ENCODE data around the gene OR2M3. TPM values are rescaled to one million over a fixed set of nuclear protein-coding genes. Genes with fewer than 3 reads are reported as not detected.

The OR2M3 gene
- total RNA-seq = 0.46 TPM

GRCh38 chr1:248196965-248197364 is at the start of gene OR2M3:
TSS of gene OR2M3 (plus strand) at chr1:248197265. CDS start at chr1:248203068, 5,803 bp downstream.

GRCh38 chr1:248174521-248174920 is 22.5 kb upstream of the OR2M3 start, which contains the start of gene OR2M2:
TSS of gene OR2M2 (plus strand) at chr1:248174821. CDS start at chr1:248179986, 5,165 bp downstream.

GRCh38 chr1:248231117-248231516 is 34.1 kb downstream of the OR2M3 start, which contains the start of gene OR2M4:
TSS of gene OR2M4 (plus strand) at chr1:248231417. CDS start at chr1:248238929, 7,512 bp downstream.

Other genes with a start within 250 kb of the OR2M3 start
- gene OR2L8, start 248.4 kb upstream of the OR2M3 start, total RNA-seq = 2.5 TPM
- gene OR2AK2, start 232.0 kb upstream of the OR2M3 start, total RNA-seq = 2.1 TPM
- gene OR2L5, start 183.6 kb upstream of the OR2M3 start, total RNA-seq = 1.8 TPM
- 0.92 TPM for gene OR2L2, start 167.2 kb upstream of the OR2M3 start, total RNA-seq
- 0.92 TPM for gene OR2L3, start 150.4 kb upstream of the OR2M3 start, total RNA-seq
- gene OR2L13, start 102.1 kb upstream of the OR2M3 start, total RNA-seq = 5.5 TPM
- gene OR2M5, start 52.1 kb upstream of the OR2M3 start, total RNA-seq = not detected
- not detected for gene OR2M2, start 22.4 kb upstream of the OR2M3 start, total RNA-seq
- gene OR2M4, start 34.2 kb downstream of the OR2M3 start, total RNA-seq = 0.46 TPM
- gene OR2T33, start 80.7 kb downstream of the OR2M3 start, total RNA-seq = not detected
- gene OR2T12, start 106.2 kb downstream of the OR2M3 start, total RNA-seq = not detected
- not detected for gene OR2M7, start 127.3 kb downstream of the OR2M3 start, total RNA-seq
- not detected for gene OR14C36, start 151.5 kb downstream of the OR2M3 start, total RNA-seq
- gene OR2T4, start 164.4 kb downstream of the OR2M3 start, total RNA-seq = 0.46 TPM
- 0.46 TPM for gene OR2T6, start 178.5 kb downstream of the OR2M3 start, total RNA-seq
- gene OR2T1, start 205.8 kb downstream of the OR2M3 start, total RNA-seq = not detected
- gene OR2T2, start 248.4 kb downstream of the OR2M3 start, total RNA-seq = not detected

Data from diencephalon (tissue), 1 donor.